ENCODE data around the gene BTG4. TPM values are rescaled to one million over a fixed set of nuclear protein-coding genes. Genes with fewer than 3 reads are reported as not detected.

The BTG4 gene
- total and polyA plus RNA-seq, 9 donors, result 0.34 TPM; not detected in 8

DNA sequence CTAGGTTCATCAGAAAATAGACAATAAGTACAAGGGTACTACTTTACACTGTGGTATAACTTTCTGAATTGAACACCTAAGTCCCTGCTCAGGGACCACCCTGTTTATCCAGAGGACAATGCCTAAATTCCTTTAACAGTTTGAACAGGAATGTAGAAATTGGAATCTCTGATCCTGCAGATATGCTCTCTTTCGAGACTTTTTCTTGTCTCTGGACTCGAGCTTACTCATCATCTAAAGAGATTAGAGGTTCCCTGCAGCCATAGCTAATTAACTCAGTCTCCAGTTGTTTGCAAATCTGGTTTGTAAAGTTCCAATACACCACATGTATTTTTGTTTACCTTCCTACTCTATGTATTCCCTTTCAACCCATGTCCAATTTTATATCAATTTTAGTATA, 3.4 kb upstream of the BTG4 start:
- intact Hi-C loops (cut with DNase I), result no loop called here
- WGBS, 3 donors, result 92 to 95% (median 93%) methylated on average over 2 of the region's 2 CpGs
- TF ChIP-seq, protein P1, sequence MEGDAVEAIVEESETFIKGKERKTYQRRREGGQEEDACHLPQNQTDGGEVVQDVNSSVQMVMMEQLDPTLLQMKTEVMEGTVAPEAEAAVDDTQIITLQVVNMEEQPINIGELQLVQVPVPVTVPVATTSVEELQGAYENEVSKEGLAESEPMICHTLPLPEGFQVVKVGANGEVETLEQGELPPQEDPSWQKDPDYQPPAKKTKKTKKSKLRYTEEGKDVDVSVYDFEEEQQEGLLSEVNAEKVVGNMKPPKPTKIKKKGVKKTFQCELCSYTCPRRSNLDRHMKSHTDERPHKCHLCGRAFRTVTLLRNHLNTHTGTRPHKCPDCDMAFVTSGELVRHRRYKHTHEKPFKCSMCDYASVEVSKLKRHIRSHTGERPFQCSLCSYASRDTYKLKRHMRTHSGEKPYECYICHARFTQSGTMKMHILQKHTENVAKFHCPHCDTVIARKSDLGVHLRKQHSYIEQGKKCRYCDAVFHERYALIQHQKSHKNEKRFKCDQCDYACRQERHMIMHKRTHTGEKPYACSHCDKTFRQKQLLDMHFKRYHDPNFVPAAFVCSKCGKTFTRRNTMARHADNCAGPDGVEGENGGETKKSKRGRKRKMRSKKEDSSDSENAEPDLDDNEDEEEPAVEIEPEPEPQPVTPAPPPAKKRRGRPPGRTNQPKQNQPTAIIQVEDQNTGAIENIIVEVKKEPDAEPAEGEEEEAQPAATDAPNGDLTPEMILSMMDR (IDR thresholded peaks at IDR 0.05), result no peak
- TF ChIP-seq POLR2A (IDR thresholded peaks at IDR 0.05), result no peak
- no peak for TF ChIP-seq EP300 (IDR thresholded peaks at IDR 0.05)

DNA sequence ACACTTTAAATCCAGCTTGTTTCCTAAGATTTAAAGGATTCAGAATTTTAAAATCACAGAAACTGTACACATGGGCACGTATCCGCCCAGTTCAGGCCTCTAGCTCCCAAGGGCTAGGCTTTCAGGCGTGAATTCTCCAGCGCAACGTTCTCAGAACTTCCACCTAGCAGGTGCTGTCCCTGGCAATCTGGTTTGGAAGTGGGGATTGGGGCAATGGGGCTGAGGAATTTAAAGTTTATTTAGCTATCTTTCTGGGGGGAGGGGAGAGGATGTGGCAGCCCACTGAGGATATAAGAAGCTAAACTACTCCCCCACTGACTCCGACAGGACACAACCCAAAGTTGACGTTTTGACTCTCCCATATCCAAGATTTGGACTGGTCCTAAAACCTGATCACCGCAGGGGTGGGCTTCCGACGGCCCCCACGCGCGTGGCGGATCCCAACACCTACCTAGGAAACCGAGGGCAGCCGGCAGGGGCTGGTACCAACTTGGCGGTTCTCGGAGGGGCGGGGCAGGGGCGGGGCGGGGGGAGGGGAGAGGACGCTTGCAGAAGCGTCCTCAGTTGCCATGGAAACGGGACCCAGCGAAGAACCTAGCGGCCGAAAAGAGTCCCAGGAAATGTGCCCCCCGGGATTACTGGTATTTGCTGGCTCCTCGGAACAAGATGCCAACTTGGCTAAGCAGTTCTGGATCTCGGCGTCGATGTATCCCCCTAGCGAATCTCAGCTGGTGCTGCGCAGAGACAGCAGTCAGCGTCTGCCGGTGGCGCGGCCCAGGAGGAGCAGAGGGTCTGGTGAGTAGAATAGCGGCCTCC, 2.2 kb upstream of the BTG4 start, which contains the start of gene HOATZ:
HOATZ (plus strand) TSS at position 563 of the 816 bp plus-strand sequence; CDS start at position 570, 7 bp downstream.
- no peaks in the 10 kb centered on the region for H3K36me3 ChIP-seq
- 21 to 25% (median 21%) methylated on average over 38 to 39 of the region's 39 CpGs for WGBS, 3 donors
- no peak for DNase-seq
- H3K4me3 ChIP-seq, result no peak within 1 kb of the TSS
- intact Hi-C loops (cut with DNase I), result no loop called here
- peaks cover 6% of the 10 kb centered on the region for H3K4me1 ChIP-seq (ENCODE audit: insufficient read depth)
- H3K27me3 ChIP-seq, result peaks cover 3% of the 10 kb centered on the region
- no peak within 1 kb of the TSS for H3K27ac ChIP-seq
- H3K9me3 ChIP-seq, result no peaks in the 10 kb centered on the region
- TF ChIP-seq POLR2A (IDR thresholded peaks at IDR 0.05), result no peak
- TF ChIP-seq, protein P1 (IDR thresholded peaks at IDR 0.05), result no peak
- no peak for TF ChIP-seq EP300 (IDR thresholded peaks at IDR 0.05)

More for the DNA sequence above, 3.4 kb upstream of the BTG4 start:
- Histone ChIP-seq H3K27ac (no peak overlapping the region), H3K4me3 (no peak overlapping the region), H3K36me3 (no peaks in the 10 kb centered on the region), H3K4me1 (ENCODE audit: insufficient read depth) (peaks cover 6% of the 10 kb centered on the region), H3K9me3 (no peaks in the 10 kb centered on the region), H3K27me3 (peaks cover 3% of the 10 kb centered on the region)
- no peak for DNase-seq

DNA sequence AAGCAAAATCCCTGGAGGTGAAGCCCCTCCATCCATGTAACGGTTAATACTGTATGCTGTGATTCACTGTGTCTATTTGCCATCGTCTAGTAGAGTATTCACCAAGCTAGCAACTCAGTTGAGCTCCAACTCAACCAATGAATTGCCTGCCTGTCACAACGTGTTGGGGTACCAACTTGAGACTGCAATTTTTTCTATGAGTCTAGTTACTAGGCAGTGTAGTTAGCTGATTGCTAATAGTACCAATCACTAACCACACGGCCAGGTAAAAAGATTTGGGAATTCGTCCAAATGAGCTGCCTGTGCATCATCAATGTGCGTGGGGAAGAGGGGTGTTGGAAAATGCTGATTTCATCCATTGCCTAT, 1.0 kb upstream of the BTG4 start:
- Histone ChIP-seq H3K9me3 (no peaks in the 10 kb centered on the region), H3K27ac (no peak overlapping the region), H3K36me3 (no peaks in the 10 kb centered on the region), H3K27me3 (peaks cover 3% of the 10 kb centered on the region), H3K4me3 (no peak overlapping the region), H3K4me1 (ENCODE audit: insufficient read depth) (peaks cover 6% of the 10 kb centered on the region)
- intact Hi-C loops (cut with DNase I), result no loop called here
- DNase-seq, result no peak
- no peak for TF ChIP-seq POLR2A (IDR thresholded peaks at IDR 0.05)
- TF ChIP-seq, protein P1 (IDR thresholded peaks at IDR 0.05), result no peak
- 29 to 34% (median 33%) methylated on average over 6 of the region's 6 CpGs for WGBS, 3 donors

DNA sequence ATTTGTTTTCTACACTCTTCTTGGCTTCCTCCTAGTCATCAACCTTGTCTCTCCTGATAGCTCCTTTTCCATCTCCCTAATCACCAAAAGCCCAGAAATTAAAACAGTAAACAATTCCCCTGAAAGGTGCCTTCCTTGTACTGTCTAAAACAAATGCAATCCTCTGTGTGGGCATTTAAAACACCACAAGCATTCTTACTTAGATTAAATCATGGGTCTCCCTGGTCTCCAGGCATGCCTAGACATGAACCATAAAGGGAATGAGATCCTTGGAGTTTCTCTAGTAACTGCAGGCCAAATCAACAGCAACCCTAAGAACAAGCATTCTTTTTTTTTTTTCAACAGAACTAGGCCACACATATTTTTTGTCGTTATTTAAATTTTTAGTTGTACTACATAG, 1.9 kb downstream of the BTG4 start:
- intact Hi-C loops (cut with DNase I), result no loop called here
- H3K36me3 ChIP-seq, result no peaks in the 10 kb centered on the region
- TF ChIP-seq EP300 (IDR thresholded peaks at IDR 0.05), result no peak
- TF ChIP-seq, protein P1 (IDR thresholded peaks at IDR 0.05), result no peak
- TF ChIP-seq POLR2A (IDR thresholded peaks at IDR 0.05), result no peak
- no peak overlapping the region for H3K27ac ChIP-seq
- no peaks in the 10 kb centered on the region for H3K9me3 ChIP-seq
- WGBS, 3 donors, result 91 to 96% (median 93%) methylated on average over 1 of the region's 1 CpG
- H3K27me3 ChIP-seq, result peaks cover 3% of the 10 kb centered on the region
- peaks cover 6% of the 10 kb centered on the region for H3K4me1 ChIP-seq (ENCODE audit: insufficient read depth)
- H3K4me3 ChIP-seq, result no peak overlapping the region
- no peak for DNase-seq
